SK-N-SH (cell line): ENCODE data around the gene YOD1. TPM values are rescaled to one million over a fixed set of nuclear protein-coding genes. Genes with fewer than 3 reads are reported as not detected.

ENCODE experiments used
- CTCF ChIA-PET: fragments of 300-600, 350-600 bp; formaldehyde crosslinking; extraction: SDS; loops from one replicate; lab custom pipeline; 2021; lab: Yijun Ruan, JAX
- POLR2A ChIA-PET: fragments of 350-600 bp; sonication (Branson Sonifier 250); formaldehyde crosslinking; extraction: SDS; loops from one replicate; lab custom pipeline; 2020; ENCODE audit warnings: antibody characterized with exemption, inconsistent platforms; lab: Yijun Ruan, JAX
- DNase-seq: peaks from one replicate; pipeline ENCODE4 v3.0.0; 2012
- H2AFZ ChIP-seq: fragments of 200-600 bp; sonication (generic); 2 replicates; pipeline ENCODE4 v1.8.1; 2016; ENCODE audit warnings: antibody characterized with exemption, mild to moderate bottlenecking, low read depth
- H3F3A ChIP-seq: fragments of 200-600 bp; sonication (generic); replicated peaks from 2 replicates; pipeline ENCODE3; 2016; ENCODE audit warnings: antibody characterized with exemption, mild to moderate bottlenecking; ENCODE audit not compliant: insufficient read depth
- H3K27ac ChIP-seq, 2 experiments: fragments of 200-500 bp in 1 of 2; fragments of 200-600 bp in 1 of 2; sonication (Bioruptor generic) in 1 of 2; sonication (generic), shearing (Covaris generic) in 1 of 2; 2 replicates each; pipeline versions ENCODE4 v1.5.1 to v1.6.1; 2014 to 2016; ENCODE audit warnings: low read depth in 2 of 2, inconsistent platforms in 1 of 2, low read length in 1 of 2, mild to moderate bottlenecking in 1 of 2, mixed read lengths in 1 of 2
- H3K27me3 ChIP-seq: fragments of 200-600 bp; sonication (generic), shearing (Covaris generic); 2 replicates; pipeline ENCODE4 v1.6.1; 2016; ENCODE audit warnings: mixed run types; ENCODE audit not compliant: insufficient read depth
- H3K36me3 ChIP-seq, 2 experiments: fragments of 200-500 bp in 1 of 2; fragments of 200-600 bp in 1 of 2; sonication (Bioruptor generic) in 1 of 2; sonication (generic) in 1 of 2; replicated peaks in 1 of 2; 2 replicates each; pipeline versions ENCODE3 to v1.5.1; 2014 to 2016; ENCODE audit warnings: low read length in 1 of 2, mild to moderate bottlenecking in 1 of 2; ENCODE audit not compliant: insufficient read depth in 2 of 2, control insufficient read depth in 1 of 2
- H3K4me1 ChIP-seq, 2 experiments: fragments of 200-500 bp in 1 of 2; fragments of 200-600 bp in 1 of 2; sonication (Bioruptor generic) in 1 of 2; sonication (generic), shearing (Covaris generic) in 1 of 2; 2 replicates each; pipeline versions ENCODE4 v1.5.1 to v1.6.1; 2014 to 2016; ENCODE audit warnings: low read depth in 1 of 2, low read length in 1 of 2, mixed run types in 1 of 2; ENCODE audit not compliant: insufficient read depth in 2 of 2, control insufficient read depth in 1 of 2
- H3K4me2 ChIP-seq: fragments of 200-600 bp; sonication (generic), shearing (Covaris generic); 2 replicates; pipeline ENCODE4 v1.6.1; 2017; ENCODE audit warnings: mixed run types
- H3K4me3 ChIP-seq, 2 experiments: fragments of 200-500 bp in 1 of 2; fragments of 200-600 bp in 1 of 2; sonication (Bioruptor generic) in 1 of 2; sonication (generic), shearing (Covaris generic) in 1 of 2; 2 replicates each; pipeline versions ENCODE4 v1.5.1 to v1.8.1; 2014 to 2016; ENCODE audit warnings: low read depth in 2 of 2, inconsistent platforms in 1 of 2, low read length in 1 of 2, mild to moderate bottlenecking in 1 of 2, mixed read lengths in 1 of 2, moderate library complexity in 1 of 2
- H3K79me2 ChIP-seq: fragments of 200-600 bp; sonication (generic); 2 replicates; pipeline ENCODE4 v1.8.1; 2017; ENCODE audit warnings: mild to moderate bottlenecking; ENCODE audit not compliant: insufficient read depth
- H3K9ac ChIP-seq: fragments of 200-600 bp; sonication (generic); 2 replicates; pipeline ENCODE4 v1.6.1; 2017; ENCODE audit warnings: mixed run types
- H3K9me2 ChIP-seq: fragments of 200-600 bp; sonication (generic); 2 replicates; pipeline ENCODE4 v1.6.1; 2017; ENCODE audit warnings: mixed run types
- H3K9me3 ChIP-seq: fragments of 200-600 bp; sonication (generic); 2 replicates; pipeline ENCODE4 v1.6.1; 2017; ENCODE audit warnings: mixed run types, mild to moderate bottlenecking, moderate library complexity
- H4K20me1 ChIP-seq: fragments of 200-600 bp; sonication (generic); 2 replicates; pipeline ENCODE4 v1.6.1; 2017; ENCODE audit warnings: mild to moderate bottlenecking, mixed run types; ENCODE audit not compliant: insufficient read depth
- CHD2 ChIP-seq: fragments of 150-350 bp; IDR thresholded peaks from 2 replicates; pipeline ENCODE4 v1.6.1; 2018; ENCODE audit warnings: low read length; ENCODE audit not compliant: partially characterized antibody
- CTCF ChIP-seq: fragments of 200-600 bp; sonication (generic); IDR thresholded peaks from 2 replicates; pipeline ENCODE4 v1.6.1; 2017; ENCODE audit warnings: antibody characterized with exemption, mild to moderate bottlenecking, moderate library complexity
- EZH2phosphoT487 ChIP-seq: fragments of 200-600 bp; sonication (generic); IDR thresholded peaks from 2 replicates; pipeline ENCODE4 v1.6.1; 2017; ENCODE audit warnings: low read depth, mixed run types, mild to moderate bottlenecking, antibody characterized with exemption, moderate library complexity, borderline replicate concordance
- FOXM1 ChIP-seq: IDR thresholded peaks from 2 replicates; pipeline ENCODE4 v1.4.0; 2012; ENCODE audit warnings: low read depth, mild to moderate bottlenecking
- GATA2 ChIP-seq: sonication (generic); formaldehyde crosslinking; IDR thresholded peaks from 2 replicates; pipeline ENCODE4 v1.5.0; 2020; ENCODE audit warnings: mild to moderate bottlenecking, missing genetic modification reagents
- MEF2A ChIP-seq: IDR thresholded peaks from 2 replicates; pipeline ENCODE4 v1.4.0; 2012; ENCODE audit warnings: low read depth, borderline replicate concordance
- MXI1 ChIP-seq: IDR thresholded peaks from 2 replicates; pipeline ENCODE4 v1.6.1; 2012; ENCODE audit warnings: mild to moderate bottlenecking, low read depth, low read length, improper control_type of control experiment
- POLR2AphosphoS5 ChIP-seq: IDR thresholded peaks from 2 replicates; pipeline ENCODE4 v1.6.1; 2012; ENCODE audit warnings: low read depth, low read length
- RAD21 ChIP-seq: IDR thresholded peaks from 2 replicates; pipeline ENCODE4 v1.6.1; 2012; ENCODE audit warnings: mild to moderate bottlenecking, low read length
- RCOR1 ChIP-seq: fragments of 150-350 bp; IDR thresholded peaks from 2 replicates; pipeline ENCODE4 v1.6.1; 2017; ENCODE audit warnings: antibody characterized with exemption, low read length
- RFX5 ChIP-seq: IDR thresholded peaks from 2 replicates; pipeline ENCODE4 v1.6.1; 2012; ENCODE audit warnings: mild to moderate bottlenecking, improper control_type of control experiment, low read length
- SIN3A ChIP-seq: IDR thresholded peaks from 2 replicates; pipeline ENCODE4 v1.6.1; 2012; ENCODE audit warnings: low read depth, mild to moderate bottlenecking, low read length, moderate library complexity, borderline replicate concordance
- TAF1 ChIP-seq: IDR thresholded peaks from 2 replicates; pipeline ENCODE4 v1.6.1; 2012; ENCODE audit warnings: low read depth, mild to moderate bottlenecking, low read length, moderate library complexity, borderline replicate concordance
- USF1 ChIP-seq: IDR thresholded peaks from 2 replicates; pipeline ENCODE4 v1.4.0; 2012; ENCODE audit warnings: low read depth, borderline replicate concordance
- WGBS: methylation state at CpG from one replicate; pipeline ENCODE4 v1.1.6; 2017; ENCODE audit warnings: low lambda C conversion rate; 5-methylcytosine and 5-hydroxymethylcytosine counted together
- polyA plus RNA-seq, 3 experiments: library from polyadenylated mRNA; depleted of rRNA; stranded (reverse); fragments of >200 nt; gene quantifications; 2 replicates each; pipeline ENCODE4 v1.2.3, GENCODE V29; 2012

Gene YOD1
- polyA plus RNA-seq, 1 of the 3 experiments (the other 2 are of a cell fraction), result 0.79 TPM

GRCh38 chr1:207055386-207056001, 4.5 kb upstream of the YOD1 start:
- H3K4me3 ChIP-seq, result no peak overlapping the region
- DNase-seq, result no peak
- no peak overlapping the region for H3K27ac ChIP-seq
- ChIA-PET POLR2A (no interaction called here), CTCF (interaction anchor here (0.8 to 1.4 kb wide), 2 partner anchors 13 to 16 kb away, joined by 3 to 8 read pairs; no protein-coding TSS in a partner anchor)
- H3K9ac ChIP-seq, result no peak overlapping the region
- peaks cover 14% of the 10 kb centered on the region for H3F3A ChIP-seq
- WGBS, result 54% methylated on average over 3 of the region's 3 CpGs
- TF ChIP-seq FOXM1 (no peak), RAD21 (no peak)
- H3K36me3 ChIP-seq, result peaks cover 0 to 4% of the 10 kb centered on the region in 2 experiments
- no peaks in the 10 kb centered on the region for H3K9me2 ChIP-seq
- no peak overlapping the region for H3K4me2 ChIP-seq
- no peak overlapping the region for H2AFZ ChIP-seq
- H4K20me1 ChIP-seq, result no peaks in the 10 kb centered on the region
- peaks cover 3% of the 10 kb centered on the region for H3K79me2 ChIP-seq
- H3K4me1 ChIP-seq, result peaks cover 14 to 16% of the 10 kb centered on the region in 2 experiments; a peak in 3 of 4 replicates
- no peaks in the 10 kb centered on the region for H3K27me3 ChIP-seq
- no peaks in the 10 kb centered on the region for H3K9me3 ChIP-seq

GRCh38 chr1:207054491-207054890, 3.5 kb upstream of the YOD1 start:
- Histone ChIP-seq H3K9me2 (no peaks in the 10 kb centered on the region), H3K4me2 (no peak overlapping the region), H3K36me3 (peaks cover 0 to under 1% of the 10 kb centered on the region in 2 experiments), H3K79me2 (peaks cover 13% of the 10 kb centered on the region), H3K27me3 (no peaks in the 10 kb centered on the region), H3K9ac (no peak overlapping the region), H3K4me3 (no peak overlapping the region), H2AFZ (no peak overlapping the region; the same call in 1 of the 2 replicates), H3K4me1 (peaks cover 14 to 18% of the 10 kb centered on the region in 2 experiments; a peak in 3 of 4 replicates), H3F3A (peaks cover 17% of the 10 kb centered on the region), H3K9me3 (no peaks in the 10 kb centered on the region), H3K27ac (no peak overlapping the region), H4K20me1 (peaks cover 3% of the 10 kb centered on the region; the same call in 1 of the 2 replicates)
- no peak for TF ChIP-seq EZH2phosphoT487
- no peak for DNase-seq
- CTCF ChIA-PET, result interaction anchor here (0.6 to 1.4 kb wide), 2 partner anchors 14 to 109 kb away, joined by 3 to 8 read pairs; no protein-coding TSS in a partner anchor
- 71% methylated on average over 2 of the region's 2 CpGs for WGBS
- POLR2A ChIA-PET, result no interaction called here

- Histone ChIP-seq H3K4me1 (peaks cover 14 to 21% of the 10 kb centered on the region in 2 experiments; a peak in 3 of 4 replicates), H3K79me2 (peaks cover 26% of the 10 kb centered on the region), H4K20me1 (peaks cover 6% of the 10 kb centered on the region; the same call in 1 of the 2 replicates), H3K36me3 (peaks cover 7 to 14% of the 10 kb centered on the region in 2 experiments), H3K9ac (peak within 1 kb of the TSS; percentile 70), H3K4me2 (peak within 1 kb of the TSS; percentile 90), H2AFZ (peak within 1 kb of the TSS; percentile 95), H3F3A (peaks cover 17% of the 10 kb centered on the region), H3K9me3 (no peaks in the 10 kb centered on the region), H3K27ac (peak within 1 kb of the TSS; percentile 41 to 74; a peak in 3 of 4 replicates), H3K9me2 (no peaks in the 10 kb centered on the region), H3K4me3 (peak within 1 kb of the TSS; percentile 72 to 94), H3K27me3 (no peaks in the 10 kb centered on the region)
- ChIA-PET POLR2A (interaction anchor here (0.7 to 1.3 kb wide), 2 partner anchors 8 to 18 kb away, joined by 3 to 5 read pairs; no protein-coding TSS in a partner anchor), CTCF (interaction anchor here (1.0 to 1.5 kb wide), 11 partner anchors 12 to 563 kb away, joined by 3 to 6 read pairs (median 4); no protein-coding TSS in a partner anchor)
- WGBS, result 5% methylated on average over 37 of the region's 56 CpGs
- DNase-seq, result peak; percentile 93
- 0 out of 2 replicates have a peak, but pooled peaks have one; percentile 14 for TF ChIP-seq RFX5
- no peak for TF ChIP-seq MEF2A
- TF ChIP-seq USF1, result peak; percentile 82
- TF ChIP-seq FOXM1, result no peak
- TF ChIP-seq SIN3A, result peak; percentile 80
- no peak for TF ChIP-seq GATA2 (CRISPR knock-in tag)
- peak; percentile 74 for TF ChIP-seq MXI1
- peak; percentile 18 for TF ChIP-seq CTCF
- peak; percentile 60; the same call in 1 of the 2 replicates for TF ChIP-seq TAF1
- TF ChIP-seq RCOR1, result peak; percentile 61; the same call in 1 of the 2 replicates
- TF ChIP-seq POLR2AphosphoS5, result peak; percentile 53; the same call in 1 of the 2 replicates
- TF ChIP-seq CHD2, result peak; percentile 100
Observed at GRCh38 chr1:207052911-207053769, 2.1 kb upstream of the YOD1 start, which contains the start of gene PFKFB2. PFKFB2 (plus strand) TSS chr1:207053275; CDS start chr1:207054718, 1,443 bp downstream.
